GM12801 (cell line): ENCODE data around the gene DRD2.

ENCODE experiments used
- TF ChIP-seq, protein P1 (sequence below): IDR thresholded peaks from one replicate; pipeline ENCODE4 v1.5.1; 2011; ENCODE audit warnings: control low read depth; ENCODE audit not compliant: insufficient read length; ENCODE audit errors: extremely low read depth

The DRD2 gene

DNA sequence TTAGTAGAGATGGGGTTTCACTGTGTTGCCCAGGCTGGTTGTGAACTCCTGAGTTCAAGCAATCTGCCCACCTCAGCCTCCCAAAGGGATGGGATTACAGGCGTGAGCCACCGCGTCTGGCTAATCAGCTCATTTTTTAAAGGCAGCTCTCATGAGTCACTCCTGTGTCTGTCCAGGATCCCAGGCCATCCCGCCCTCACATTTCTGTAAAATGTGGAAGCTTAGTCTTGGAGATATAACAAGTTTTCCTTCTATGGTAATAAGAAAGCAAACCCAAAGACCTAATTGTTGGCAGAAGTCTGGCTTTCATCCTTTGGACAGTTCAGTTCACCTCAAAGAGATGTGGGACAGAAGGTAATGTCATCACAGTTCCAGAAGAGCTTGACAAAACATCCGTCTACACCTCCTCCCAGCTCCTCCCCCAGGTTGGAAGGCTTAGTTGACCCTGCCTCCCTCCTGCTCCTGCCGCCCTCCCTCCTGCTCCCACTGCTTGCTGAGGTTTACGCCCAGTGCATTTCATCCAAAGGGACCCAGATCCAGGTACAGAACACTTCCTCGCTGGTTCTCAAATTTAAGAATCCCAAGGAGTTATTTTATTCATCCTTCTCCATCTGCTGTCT lies 6.4 kb downstream of the DRD2 start:
- TF ChIP-seq, protein P1, sequence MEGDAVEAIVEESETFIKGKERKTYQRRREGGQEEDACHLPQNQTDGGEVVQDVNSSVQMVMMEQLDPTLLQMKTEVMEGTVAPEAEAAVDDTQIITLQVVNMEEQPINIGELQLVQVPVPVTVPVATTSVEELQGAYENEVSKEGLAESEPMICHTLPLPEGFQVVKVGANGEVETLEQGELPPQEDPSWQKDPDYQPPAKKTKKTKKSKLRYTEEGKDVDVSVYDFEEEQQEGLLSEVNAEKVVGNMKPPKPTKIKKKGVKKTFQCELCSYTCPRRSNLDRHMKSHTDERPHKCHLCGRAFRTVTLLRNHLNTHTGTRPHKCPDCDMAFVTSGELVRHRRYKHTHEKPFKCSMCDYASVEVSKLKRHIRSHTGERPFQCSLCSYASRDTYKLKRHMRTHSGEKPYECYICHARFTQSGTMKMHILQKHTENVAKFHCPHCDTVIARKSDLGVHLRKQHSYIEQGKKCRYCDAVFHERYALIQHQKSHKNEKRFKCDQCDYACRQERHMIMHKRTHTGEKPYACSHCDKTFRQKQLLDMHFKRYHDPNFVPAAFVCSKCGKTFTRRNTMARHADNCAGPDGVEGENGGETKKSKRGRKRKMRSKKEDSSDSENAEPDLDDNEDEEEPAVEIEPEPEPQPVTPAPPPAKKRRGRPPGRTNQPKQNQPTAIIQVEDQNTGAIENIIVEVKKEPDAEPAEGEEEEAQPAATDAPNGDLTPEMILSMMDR, result no peak

GRCh38 chr11:113467545-113467944 lies 7.7 kb downstream of the DRD2 start:
- TF ChIP-seq, protein P1, result no peak

GRCh38 chr11:113465786-113466185 lies 9.4 kb downstream of the DRD2 start:
- TF ChIP-seq, protein P1, result no peak

GRCh38 chr11:113464416-113464815 lies 10.8 kb downstream of the DRD2 start:
- TF ChIP-seq, protein P1, result no peak

- TF ChIP-seq, protein P1, result no peak
Observed at GRCh38 chr11:113462830-113463229, 12.4 kb downstream of the DRD2 start.

- TF ChIP-seq, protein P1, result no peak
Observed at GRCh38 chr11:113461639-113462038, 13.6 kb downstream of the DRD2 start.

DNA sequence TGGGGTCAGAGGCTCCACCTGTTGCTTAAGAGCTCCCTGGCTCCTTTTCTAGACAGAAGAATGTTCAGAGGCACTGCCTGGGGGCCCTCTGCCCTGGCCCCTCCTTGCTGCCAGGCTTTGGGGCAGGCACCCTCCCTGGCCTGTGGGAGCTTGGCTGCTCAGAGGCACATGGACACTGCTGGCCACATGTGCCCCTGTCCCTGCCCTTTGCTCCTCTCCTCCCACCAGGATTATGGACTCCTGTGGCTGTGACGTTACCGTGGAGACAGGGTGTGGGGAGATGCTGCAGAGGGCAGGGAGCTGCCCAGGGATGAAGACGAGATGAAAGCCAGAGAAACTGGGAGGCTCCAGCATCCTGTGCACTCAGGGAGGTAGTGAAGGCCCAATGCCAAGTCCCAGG lies 14.7 kb downstream of the DRD2 start:
- TF ChIP-seq, protein P1, result no peak
